ENCODE data around the gene ZNF836. TPM values are rescaled to one million over a fixed set of nuclear protein-coding genes. Genes with fewer than 3 reads are reported as not detected.

Gene ZNF836
- total RNA-seq, 2 donors from 2014 or later = 22.1 to 26.2 TPM

- Mint-ChIP-seq H3K9me3 (no peaks in the 10 kb centered on the region), H3K36me3 (ENCODE audit: low read depth) (peaks cover 81% of the 10 kb centered on the region), H3K27ac (peak overlapping the region; percentile 67), H3K4me1 (no peaks in the 10 kb centered on the region), H3K4me3 (no peak overlapping the region), H3K27me3 (ENCODE audit: insufficient read depth) (no peaks in the 10 kb centered on the region)
- H3K36me3 ChIP-seq (ENCODE audit: control insufficient read depth, insufficient read depth, low read length) = peaks cover 85% of the 10 kb centered on the region
- no peak overlapping the region for H3K9ac ChIP-seq (ENCODE audit: extremely low read depth, low read length, poor library complexity, severe bottlenecking)
- no peak for TF ChIP-seq CTCF (conservative IDR thresholded peaks at IDR 0.05)
- no peak overlapping the region for H3K4me3 ChIP-seq (ENCODE audit: low read length)
- H3K27ac ChIP-seq (ENCODE audit: low read depth, low read length) = no peak overlapping the region
- DNase-seq = no peak
- WGBS, 2 experiments (ENCODE audit: insufficient coverage in 1 of 2, insufficient read length in 1 of 2) = 96 to 97% methylated on average over 14 to 25 of the region's 25 CpGs
- H3K4me1 ChIP-seq (ENCODE audit: control insufficient read depth, insufficient read depth, low read length) = no peaks in the 10 kb centered on the region
- no peaks in the 10 kb centered on the region for H3K27me3 ChIP-seq (ENCODE audit: control insufficient read depth, insufficient read depth, low read length, poor library complexity, severe bottlenecking)
- no peaks in the 10 kb centered on the region for H3K9me3 ChIP-seq (ENCODE audit: control insufficient read depth, low read length)
Observed at GRCh38 chr19:52212572-52213255, 41.3 kb upstream of the ZNF836 start.

DNA sequence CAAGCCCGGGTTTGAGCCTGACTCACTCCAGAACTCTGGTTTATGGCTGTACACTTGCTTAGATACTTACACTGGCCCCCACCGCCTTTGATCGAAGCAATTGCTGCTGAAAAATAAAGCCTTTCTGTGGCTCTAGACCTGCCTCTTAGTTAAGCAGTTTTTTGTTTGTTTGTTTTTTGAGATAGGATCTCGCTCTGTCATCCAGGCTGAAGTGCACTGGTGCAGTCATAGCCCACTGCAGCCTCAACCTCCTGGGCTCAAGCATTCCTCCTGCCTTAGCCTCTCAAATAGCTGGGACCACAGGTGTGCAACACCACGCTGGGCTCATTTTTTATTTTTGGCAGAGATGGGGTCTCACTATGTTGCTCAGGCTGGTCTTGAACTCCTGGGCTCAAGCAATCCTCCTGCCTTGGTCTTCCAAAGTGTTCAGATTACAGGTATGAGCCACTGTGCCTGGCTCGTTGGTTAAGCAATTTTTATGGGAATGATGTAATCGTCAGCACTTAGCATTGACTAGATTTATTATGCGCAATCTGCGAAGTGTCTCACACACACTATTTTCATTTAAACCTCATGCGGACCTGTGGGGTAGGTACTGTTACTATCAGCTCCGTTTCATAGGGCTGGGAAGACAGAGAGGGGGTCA is 40.6 kb upstream of the ZNF836 start:
- Mint-ChIP-seq H3K9me3 (no peaks in the 10 kb centered on the region), H3K27me3 (ENCODE audit: insufficient read depth) (no peaks in the 10 kb centered on the region), H3K36me3 (ENCODE audit: low read depth) (peaks cover 80% of the 10 kb centered on the region), H3K4me1 (no peaks in the 10 kb centered on the region), H3K4me3 (no peak overlapping the region), H3K27ac (peak overlapping the region; percentile 37)
- Histone ChIP-seq H3K9me3 (ENCODE audit: control insufficient read depth, low read length) (no peaks in the 10 kb centered on the region), H3K36me3 (ENCODE audit: control insufficient read depth, insufficient read depth, low read length) (peaks cover 85% of the 10 kb centered on the region), H3K27ac (ENCODE audit: low read depth, low read length) (no peak overlapping the region), H3K4me3 (ENCODE audit: low read length) (no peak overlapping the region), H3K27me3 (ENCODE audit: control insufficient read depth, insufficient read depth, low read length, poor library complexity, severe bottlenecking) (no peaks in the 10 kb centered on the region), H3K4me1 (ENCODE audit: control insufficient read depth, insufficient read depth, low read length) (no peaks in the 10 kb centered on the region), H3K9ac (ENCODE audit: extremely low read depth, low read length, poor library complexity, severe bottlenecking) (no peak overlapping the region)
- 95 to 100% methylated on average over 5 to 11 of the region's 11 CpGs for WGBS, 2 experiments (ENCODE audit: insufficient coverage in 1 of 2, insufficient read length in 1 of 2)
- DNase-seq = no peak
- TF ChIP-seq CTCF (conservative IDR thresholded peaks at IDR 0.05) = no peak

DNA sequence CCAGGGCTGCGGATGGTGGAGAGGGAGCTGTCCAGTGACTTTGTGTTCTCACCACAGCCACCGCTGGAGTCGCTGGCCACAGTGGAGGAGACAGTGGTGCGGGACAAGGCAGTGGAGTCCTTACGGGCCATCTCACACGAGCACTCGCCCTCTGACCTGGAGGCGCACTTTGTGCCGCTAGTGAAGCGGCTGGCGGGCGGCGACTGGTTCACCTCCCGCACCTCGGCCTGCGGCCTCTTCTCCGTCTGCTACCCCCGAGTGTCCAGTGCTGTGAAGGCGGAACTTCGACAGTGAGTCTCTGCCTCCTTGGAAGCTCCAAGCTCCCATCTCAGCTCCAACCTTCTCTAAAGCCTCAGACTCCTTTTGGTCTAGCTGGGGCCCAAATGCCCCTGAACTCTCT is 39.8 kb upstream of the ZNF836 start:
- H3K27ac ChIP-seq (ENCODE audit: low read depth, low read length) = no peak overlapping the region
- H3K9ac ChIP-seq (ENCODE audit: extremely low read depth, low read length, poor library complexity, severe bottlenecking) = no peak overlapping the region
- H3K4me3 ChIP-seq (ENCODE audit: low read length) = no peak overlapping the region
- no peaks in the 10 kb centered on the region for H3K27me3 ChIP-seq (ENCODE audit: control insufficient read depth, insufficient read depth, low read length, poor library complexity, severe bottlenecking)
- TF ChIP-seq CTCF (conservative IDR thresholded peaks at IDR 0.05) = no peak
- H3K4me1 ChIP-seq (ENCODE audit: control insufficient read depth, insufficient read depth, low read length) = no peaks in the 10 kb centered on the region
- Mint-ChIP-seq H3K27me3 (ENCODE audit: insufficient read depth) (no peaks in the 10 kb centered on the region), H3K36me3 (ENCODE audit: low read depth) (peaks cover 81% of the 10 kb centered on the region), H3K9me3 (no peaks in the 10 kb centered on the region), H3K4me3 (no peak overlapping the region), H3K4me1 (no peaks in the 10 kb centered on the region), H3K27ac (peak overlapping the region; percentile 17)
- H3K36me3 ChIP-seq (ENCODE audit: control insufficient read depth, insufficient read depth, low read length) = peaks cover 86% of the 10 kb centered on the region
- no peak for DNase-seq
- 95 to 97% methylated on average over 11 to 20 of the region's 20 CpGs for WGBS, 2 experiments (ENCODE audit: insufficient coverage in 1 of 2, insufficient read length in 1 of 2)
- no peaks in the 10 kb centered on the region for H3K9me3 ChIP-seq (ENCODE audit: control insufficient read depth, low read length)
